Measurements from ENCODE around the gene LYPD5.
"Not testable (repeated sequence)": the region's sequence is repeated elsewhere in the genome, so short reads cannot be mapped to it uniquely, and the experiment has no call there.

The LYPD5 gene

GRCh38 chr19:43839139-43839538, 36.9 kb upstream of the LYPD5 start:
- Histone ChIP-seq H3K4me3 (no peak overlapping the region), H3K36me3 (peaks cover 98 to 99% (median 99%) of the 10 kb centered on the region in 3 donors), H3K27ac (no peak overlapping the region), H3K27me3 (no peaks in the 10 kb centered on the region), H3K4me1 (no peaks in the 10 kb centered on the region), H3K9me3 (peaks cover 22 to 92% (median 90%) of the 10 kb centered on the region in 3 donors)
- intact Hi-C loops (cut with DNase I; ENCODE audit: low total_unique reads) = no loop called here
- no peak for DNase-seq
- no peak for TF ChIP-seq CTCF (IDR thresholded peaks at IDR 0.05)

DNA sequence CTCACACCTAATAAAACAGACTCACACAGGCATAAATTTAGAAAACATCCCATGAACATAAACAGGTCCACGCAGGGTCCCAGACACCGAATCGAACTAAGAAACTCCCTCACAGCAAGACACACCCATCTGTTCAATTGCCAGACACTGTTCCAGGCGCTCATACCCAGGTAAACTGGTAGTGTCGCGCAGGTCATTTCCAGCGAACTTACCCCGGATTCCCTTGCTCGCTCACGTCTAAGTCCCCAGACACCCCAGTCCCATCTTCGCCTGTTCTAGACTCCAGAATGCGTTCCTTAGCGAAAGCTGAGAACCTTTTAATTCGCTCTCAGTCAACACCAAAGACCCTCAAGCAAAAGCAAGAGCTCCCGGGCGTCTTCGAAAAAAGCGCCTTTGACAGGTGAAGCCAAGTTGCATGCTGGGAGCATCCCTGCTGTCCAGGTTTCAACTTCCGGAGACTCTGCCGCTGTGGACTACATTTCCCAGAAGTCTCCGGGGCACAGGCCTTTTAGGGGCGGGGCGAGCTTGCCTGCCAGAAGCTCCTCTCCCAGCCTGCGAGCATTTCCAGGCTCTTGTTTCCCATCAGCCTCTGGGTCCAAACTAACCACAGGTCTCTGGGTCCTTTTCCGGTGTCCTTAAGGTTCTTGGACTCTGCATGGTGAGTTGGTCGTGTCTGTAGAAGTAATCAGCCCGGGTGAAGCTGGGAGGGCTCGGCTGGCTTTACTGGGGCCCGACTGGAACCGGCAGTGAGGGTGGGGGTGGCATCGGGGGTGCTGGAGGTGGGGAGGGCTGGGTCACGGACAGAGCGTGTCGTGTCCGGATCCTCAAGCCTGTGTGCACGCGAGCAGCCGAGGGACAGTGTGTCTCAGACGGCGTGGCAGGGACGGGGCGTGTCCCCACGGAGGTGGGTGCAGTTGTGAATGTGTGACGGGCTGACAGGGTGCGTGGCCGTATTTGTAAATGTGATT, 24.8 kb upstream of the LYPD5 start, which contains the start of gene ZNF283:
Gene ZNF283 (plus strand): TSS at position 535 of the 968 bp plus-strand sequence. CDS start 6,184 bp downstream, outside the sequence.
- Histone ChIP-seq H3K4me1 (peaks cover 0 to 8% (median 5%) of the 10 kb centered on the region in 4 donors), H3K27ac (peak within 1 kb of the TSS; percentile 64 to 72), H3K27me3 (no peaks in the 10 kb centered on the region), H3K36me3 (peaks cover 31 to 37% (median 35%) of the 10 kb centered on the region in 3 donors), H3K4me3 (peak within 1 kb of the TSS; percentile 58 to 59), H3K9me3 (no peaks in the 10 kb centered on the region)
- no peak for TF ChIP-seq CTCF (IDR thresholded peaks at IDR 0.05)
- intact Hi-C loops (cut with DNase I; ENCODE audit: low total_unique reads) = no loop called here
- peak; percentile 90 to 92 for DNase-seq

- H3K9me3 ChIP-seq; H3K27me3 ChIP-seq; H3K27ac ChIP-seq; intact Hi-C loops (cut with DNase I; ENCODE audit: low total_unique reads); H3K4me3 ChIP-seq; DNase-seq: not testable (repeated sequence)
- Histone ChIP-seq H3K36me3 (peaks cover 7 to 13% (median 11%) of the 10 kb centered on the region in 3 donors), H3K4me1 (peaks cover 0 to 15% (median 6%) of the 10 kb centered on the region in 4 donors)
Observed at GRCh38 chr19:43824572-43824971, 22.3 kb upstream of the LYPD5 start.

DNA sequence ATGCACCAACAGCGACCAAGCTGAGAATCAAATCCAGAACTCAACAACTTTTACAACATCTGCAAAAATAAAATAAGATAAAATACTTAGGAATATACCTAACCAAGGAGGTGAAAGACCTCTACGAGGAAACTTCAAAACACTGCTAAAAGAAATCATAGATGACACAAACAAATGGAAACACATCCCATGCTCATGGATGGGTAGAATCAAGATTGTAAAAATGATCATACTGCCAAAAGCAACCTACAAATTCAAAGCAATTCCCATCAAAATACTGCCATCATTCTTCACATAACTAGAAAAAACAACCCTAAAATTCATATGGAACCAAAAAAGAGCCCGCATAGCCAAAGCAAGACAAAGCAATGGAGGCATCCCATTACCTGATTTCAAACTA, 21.6 kb upstream of the LYPD5 start:
- H3K36me3 ChIP-seq; H3K27ac ChIP-seq; DNase-seq; H3K9me3 ChIP-seq; intact Hi-C loops (cut with DNase I; ENCODE audit: low total_unique reads); H3K4me3 ChIP-seq; H3K27me3 ChIP-seq: not testable (repeated sequence)
- peaks cover 0 to 15% (median 6%) of the 10 kb centered on the region in 4 donors for H3K4me1 ChIP-seq

DNA sequence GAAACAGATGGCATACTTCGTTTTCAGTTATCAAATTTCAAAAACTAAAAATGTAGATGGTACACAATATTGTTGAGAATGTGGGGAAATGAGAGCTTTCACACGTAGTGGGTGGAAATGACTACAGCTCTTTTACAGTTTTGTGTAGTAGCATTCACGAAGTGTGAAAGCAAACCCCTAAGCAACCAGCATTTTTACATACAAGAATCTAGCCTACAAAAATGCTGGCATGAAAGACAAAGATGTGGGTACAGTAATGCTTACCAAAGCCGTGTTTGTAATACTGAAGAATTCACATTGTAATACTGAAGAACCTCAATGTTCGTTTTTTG, 18.6 kb upstream of the LYPD5 start:
- no peak for TF ChIP-seq CTCF (IDR thresholded peaks at IDR 0.05)
- H3K9me3 ChIP-seq = no peaks in the 10 kb centered on the region
- H3K27me3 ChIP-seq = peaks cover 0 to 15% of the 10 kb centered on the region in 2 donors
- DNase-seq = no peak
- peak overlapping the region; percentile 33 to 46 for H3K4me3 ChIP-seq
- H3K4me1 ChIP-seq = peaks cover 0 to 9% (median 0%) of the 10 kb centered on the region in 4 donors
- intact Hi-C loops (cut with DNase I; ENCODE audit: low total_unique reads) = no loop called here
- no peaks in the 10 kb centered on the region for H3K36me3 ChIP-seq
- no peak overlapping the region for H3K27ac ChIP-seq

DNA sequence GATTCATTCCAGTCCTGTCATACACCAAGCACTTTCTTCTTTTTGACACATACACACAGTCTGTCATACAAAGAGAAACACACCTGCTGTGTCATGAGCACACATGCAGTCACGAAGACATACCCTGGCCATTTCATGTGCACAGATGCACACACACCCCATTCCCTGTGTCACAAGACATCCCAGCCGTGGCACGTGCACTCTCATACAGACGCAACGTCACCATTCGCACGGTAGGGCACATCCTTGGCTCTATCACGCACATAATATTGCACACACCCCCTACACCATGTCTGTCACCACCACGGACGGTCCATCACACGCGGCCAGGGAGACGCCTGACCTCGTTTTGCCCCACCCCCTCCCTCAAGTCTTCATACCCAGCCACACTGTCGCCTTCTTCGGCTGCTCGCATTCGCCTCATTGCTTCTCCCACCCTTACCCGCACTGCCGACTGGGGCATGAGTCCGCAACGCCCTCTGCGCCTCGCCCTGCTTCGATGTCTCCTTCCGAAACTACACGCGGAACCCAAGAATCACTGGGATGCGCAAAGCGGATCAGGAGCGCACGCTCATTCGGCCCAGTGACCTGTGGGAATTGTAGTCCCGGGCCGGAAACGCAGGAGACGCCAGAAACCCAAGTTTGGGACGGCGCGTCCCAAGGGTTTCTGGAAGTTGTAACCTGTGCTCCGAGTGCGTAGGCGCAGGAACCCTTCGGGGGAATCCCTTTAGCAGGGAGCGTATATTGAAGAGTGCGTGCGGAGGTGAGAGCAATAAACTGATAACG, 18.0 kb upstream of the LYPD5 start:
- Histone ChIP-seq H3K4me1 (peaks cover 0 to 9% (median 0%) of the 10 kb centered on the region in 4 donors), H3K27ac (no peak overlapping the region), H3K27me3 (peaks cover 0 to 15% of the 10 kb centered on the region in 2 donors), H3K4me3 (peak overlapping the region; percentile 33 to 46), H3K36me3 (no peaks in the 10 kb centered on the region), H3K9me3 (no peaks in the 10 kb centered on the region)
- intact Hi-C loops (cut with DNase I; ENCODE audit: low total_unique reads) = no loop called here
- no peak for DNase-seq
- TF ChIP-seq CTCF (IDR thresholded peaks at IDR 0.05) = no peak

All from tibial artery (tissue), 4 donors.